ENCODE measurements around the gene IFT74.

IFT74 gene

DNA sequence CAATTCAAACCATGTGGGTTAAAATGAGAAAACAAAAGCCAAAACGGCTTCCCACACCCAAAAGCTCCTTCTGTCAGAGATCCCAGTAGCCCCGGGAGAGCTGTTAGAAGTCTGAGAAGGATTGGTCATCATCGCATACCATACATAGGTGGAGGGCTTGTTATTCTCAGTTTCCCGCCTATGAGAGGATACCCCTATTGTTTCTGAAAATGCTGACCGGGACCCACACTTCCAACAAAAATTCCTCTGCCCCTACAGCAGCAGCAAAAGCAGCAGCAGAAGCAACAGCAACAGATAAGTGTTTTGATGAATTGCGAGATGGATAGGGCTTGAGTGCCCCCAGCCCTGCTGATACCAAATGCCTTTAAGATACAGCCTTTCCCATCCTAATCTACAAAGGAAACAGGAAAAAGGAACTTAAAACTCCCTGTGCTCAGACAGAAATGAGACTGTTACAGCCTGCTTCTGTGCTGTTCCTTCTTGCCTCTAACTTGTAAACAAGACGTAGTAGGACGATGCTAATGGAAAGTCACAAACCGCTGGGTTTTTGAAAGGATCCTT is 152.8 kb downstream of the IFT74 start, which contains the start of gene TEK:
Gene TEK, plus strand, starts transcription at position 245 of the 561 bp plus-strand sequence. CDS start 366 bp downstream, outside the sequence.
- peak; percentile 28 for DNase-seq (ENCODE audit: low read depth)
- TF ChIP-seq, protein P1, sequence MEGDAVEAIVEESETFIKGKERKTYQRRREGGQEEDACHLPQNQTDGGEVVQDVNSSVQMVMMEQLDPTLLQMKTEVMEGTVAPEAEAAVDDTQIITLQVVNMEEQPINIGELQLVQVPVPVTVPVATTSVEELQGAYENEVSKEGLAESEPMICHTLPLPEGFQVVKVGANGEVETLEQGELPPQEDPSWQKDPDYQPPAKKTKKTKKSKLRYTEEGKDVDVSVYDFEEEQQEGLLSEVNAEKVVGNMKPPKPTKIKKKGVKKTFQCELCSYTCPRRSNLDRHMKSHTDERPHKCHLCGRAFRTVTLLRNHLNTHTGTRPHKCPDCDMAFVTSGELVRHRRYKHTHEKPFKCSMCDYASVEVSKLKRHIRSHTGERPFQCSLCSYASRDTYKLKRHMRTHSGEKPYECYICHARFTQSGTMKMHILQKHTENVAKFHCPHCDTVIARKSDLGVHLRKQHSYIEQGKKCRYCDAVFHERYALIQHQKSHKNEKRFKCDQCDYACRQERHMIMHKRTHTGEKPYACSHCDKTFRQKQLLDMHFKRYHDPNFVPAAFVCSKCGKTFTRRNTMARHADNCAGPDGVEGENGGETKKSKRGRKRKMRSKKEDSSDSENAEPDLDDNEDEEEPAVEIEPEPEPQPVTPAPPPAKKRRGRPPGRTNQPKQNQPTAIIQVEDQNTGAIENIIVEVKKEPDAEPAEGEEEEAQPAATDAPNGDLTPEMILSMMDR (conservative IDR thresholded peaks at IDR 0.05; ENCODE audit: low read length) = no peak
- H3K4me3 ChIP-seq (ENCODE audit: low read length) = peak within 1 kb of the TSS; percentile 39

DNA sequence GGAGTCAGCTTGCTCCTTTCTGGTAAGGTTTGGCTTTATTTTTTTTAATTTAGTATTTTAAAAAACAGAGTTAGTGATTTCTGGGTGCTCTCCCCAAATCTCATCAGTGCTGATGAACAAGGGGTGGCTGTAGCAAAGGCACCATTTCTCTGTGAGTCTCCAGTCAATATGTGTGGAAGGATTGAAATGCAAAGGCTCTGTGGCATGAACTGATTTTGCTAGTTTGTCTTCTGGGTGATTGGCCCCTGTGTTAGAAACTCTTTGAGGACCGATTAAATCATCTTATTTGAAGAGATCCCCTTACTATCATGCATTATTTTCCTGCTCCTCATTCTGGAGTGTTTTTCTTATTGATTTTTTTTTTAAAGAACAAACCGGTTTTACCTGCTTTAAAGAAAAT is 153.4 kb downstream of the IFT74 start:
- DNase-seq (ENCODE audit: low read depth) = no peak
- peak overlapping the region; percentile 39 for H3K4me3 ChIP-seq (ENCODE audit: low read length)
- TF ChIP-seq, protein P1 (conservative IDR thresholded peaks at IDR 0.05; ENCODE audit: low read length) = no peak

DNA sequence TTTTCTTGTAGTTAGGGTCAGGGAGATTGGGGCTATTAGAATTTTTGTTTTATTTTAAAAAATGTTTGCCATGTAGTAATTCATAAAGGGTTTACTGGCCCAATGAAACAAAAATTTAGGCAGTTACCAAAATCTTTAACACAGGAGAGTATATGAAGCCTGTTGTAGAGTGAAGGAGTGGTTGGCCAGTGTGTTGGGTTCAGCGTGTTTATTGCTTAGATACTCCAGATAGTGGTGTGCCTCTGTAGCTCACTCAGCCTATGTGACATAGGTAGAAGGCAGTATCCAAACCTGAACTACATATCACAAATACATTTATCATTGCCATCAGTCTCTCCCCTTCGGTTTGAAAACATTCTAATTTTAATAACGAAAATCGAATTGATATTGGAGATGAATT is 154.0 kb downstream of the IFT74 start:
- no peak overlapping the region for H3K4me3 ChIP-seq (ENCODE audit: low read length)
- no peak for DNase-seq (ENCODE audit: low read depth)

DNA sequence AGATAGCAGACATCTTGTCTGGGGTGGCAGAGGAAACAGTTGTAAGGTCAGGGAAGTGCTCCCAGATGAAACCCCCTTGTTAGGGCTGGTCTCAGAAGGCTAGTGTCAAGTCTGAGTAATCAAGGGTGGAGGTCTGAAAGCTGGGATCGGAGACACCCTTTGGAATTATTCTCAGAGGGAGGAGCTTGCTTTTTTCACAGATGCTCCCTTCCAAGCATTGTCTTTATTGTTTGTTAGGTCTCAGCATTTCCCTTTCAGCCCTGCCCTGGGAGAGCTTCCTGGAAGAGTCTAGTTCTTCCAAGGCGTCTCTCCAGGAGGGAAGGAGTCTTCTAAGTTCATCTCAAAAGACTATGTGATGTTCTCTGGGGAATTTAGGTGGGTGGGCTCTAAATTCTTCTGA is 156.0 kb downstream of the IFT74 start:
- no peak for DNase-seq (ENCODE audit: low read depth)
- TF ChIP-seq, protein P1 (conservative IDR thresholded peaks at IDR 0.05; ENCODE audit: low read length) = no peak
- no peak overlapping the region for H3K4me3 ChIP-seq (ENCODE audit: low read length)

More for the DNA sequence above, 154.0 kb downstream of the IFT74 start:
- TF ChIP-seq, protein P1 (conservative IDR thresholded peaks at IDR 0.05; ENCODE audit: low read length) = no peak

Data from AG10803 (cell line).